IgD-negative memory B cell (primary cell): ENCODE results near the gene SVIL. TPM values are rescaled to one million over a fixed set of nuclear protein-coding genes. Genes with fewer than 3 reads are reported as not detected.
"Not testable (repeated sequence)": the region's sequence is repeated elsewhere in the genome, so short reads cannot be mapped to it uniquely, and the experiment has no call there.

Experiments used
- H3K27ac Mint-ChIP-seq, 3 donors: one replicate each; pipeline ENCODE4 v1.8.0; 2020 to 2022; ENCODE audit warnings: mild to moderate bottlenecking in 3 of 3, mixed read lengths in 3 of 3, moderate library complexity in 1 of 3
- H3K27me3 Mint-ChIP-seq: one replicate; pipeline ENCODE4 v1.8.0; 2021; ENCODE audit warnings: mixed read lengths
- H3K36me3 Mint-ChIP-seq: one replicate; pipeline ENCODE4 v1.8.0; 2020; ENCODE audit warnings: mild to moderate bottlenecking, mixed read lengths
- H3K4me1 Mint-ChIP-seq, 3 donors: one replicate each; pipeline ENCODE4 v1.8.0; 2020 to 2022; ENCODE audit warnings: mixed read lengths in 3 of 3, mild to moderate bottlenecking in 1 of 3
- H3K4me3 Mint-ChIP-seq, 4 donors: one replicate each; pipeline ENCODE4 v1.8.0; 2020 to 2022; ENCODE audit warnings: mild to moderate bottlenecking in 4 of 4, mixed read lengths in 4 of 4, moderate library complexity in 3 of 4
- H3K9me3 Mint-ChIP-seq, 3 donors: one replicate each; pipeline ENCODE4 v1.8.0; 2020 to 2021; ENCODE audit warnings: mixed read lengths in 3 of 3, mild to moderate bottlenecking in 1 of 3
- polyA plus RNA-seq: library from polyadenylated mRNA; unstranded; fragments of 300-500 nt; fragmentation: Illumina TruSeq; gene quantifications from one replicate; pipeline ENCODE4 v1.2.3, GENCODE V29; 2021

SVIL gene
- polyA plus RNA-seq, 1 donor from 2014 or later = 2.6 TPM

DNA sequence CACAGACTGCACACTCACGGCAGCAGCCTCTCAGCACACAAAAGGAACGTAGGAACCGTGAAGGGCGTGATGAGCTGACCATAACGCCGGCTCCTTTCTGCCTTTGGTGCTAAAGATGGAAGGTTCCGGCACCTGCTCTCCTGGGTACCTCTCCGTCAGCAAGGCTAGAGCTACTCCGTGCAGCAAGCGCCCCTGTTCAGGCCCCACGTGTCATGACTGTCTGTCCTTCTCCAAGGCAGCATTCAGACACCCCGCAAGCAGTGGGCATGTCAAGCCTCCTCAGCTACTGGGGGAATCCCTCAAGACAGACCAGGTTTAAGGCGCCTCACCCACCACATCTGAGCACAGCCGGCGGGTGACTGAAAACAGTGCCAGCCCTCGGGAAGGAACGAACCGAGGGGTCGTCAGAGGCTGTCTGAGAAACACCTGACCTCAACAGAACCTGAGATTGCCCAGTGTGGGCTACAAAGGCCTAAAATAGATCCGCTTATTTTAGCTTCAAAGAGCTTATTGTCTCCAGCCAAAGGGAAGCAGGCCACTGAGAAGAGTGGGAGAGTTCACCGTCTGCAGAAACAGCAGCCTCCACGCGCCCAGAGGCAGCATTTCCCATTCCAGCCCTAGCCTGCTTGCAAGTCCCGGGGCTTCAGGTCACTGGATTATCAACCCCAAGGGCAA lies 124.2 kb downstream of the SVIL start:
- H3K4me1 Mint-ChIP-seq, H3K36me3 Mint-ChIP-seq, H3K27ac Mint-ChIP-seq, H3K27me3 Mint-ChIP-seq, H3K9me3 Mint-ChIP-seq, H3K4me3 Mint-ChIP-seq: not testable (repeated sequence)

DNA sequence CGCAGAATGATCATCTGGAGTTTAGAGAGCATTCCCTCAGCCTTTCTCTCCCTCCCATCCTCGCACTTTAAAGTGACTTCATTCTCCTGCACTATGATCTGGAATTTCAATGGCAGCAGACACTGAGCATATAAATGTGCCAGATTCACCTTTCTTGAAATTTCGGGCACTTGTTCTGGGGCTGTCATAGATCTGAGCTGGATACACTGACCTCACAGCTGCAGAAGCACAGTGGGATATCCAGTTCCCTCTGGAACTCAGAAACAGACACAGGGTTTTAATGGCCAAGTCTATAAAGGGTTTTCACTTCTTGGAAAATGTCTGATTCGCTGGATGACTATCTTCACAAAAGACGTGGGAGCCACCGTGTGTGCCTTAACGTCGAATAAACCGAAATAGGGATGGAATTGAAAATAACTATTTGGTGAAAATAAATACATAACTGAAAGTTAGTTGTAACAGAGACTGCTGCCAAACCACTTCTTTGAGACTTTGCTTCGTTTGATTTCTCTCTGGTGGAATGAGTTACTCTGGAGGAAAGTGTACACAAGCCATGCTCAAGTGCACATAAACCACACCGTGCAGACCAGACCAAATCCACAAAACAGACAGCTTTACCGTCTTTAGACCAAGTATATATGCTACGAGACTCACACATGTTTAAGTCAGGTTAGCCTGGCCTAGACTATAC lies 126.1 kb downstream of the SVIL start:
- Mint-ChIP-seq H3K4me3 (no peak overlapping the region), H3K4me1 (no peaks in the 10 kb centered on the region), H3K27ac (peak overlapping the region in 1 of 3 donors; percentile 73), H3K27me3 (peaks cover 7% of the 10 kb centered on the region), H3K36me3 (no peaks in the 10 kb centered on the region), H3K9me3 (no peaks in the 10 kb centered on the region)

- H3K36me3 Mint-ChIP-seq, H3K9me3 Mint-ChIP-seq, H3K4me3 Mint-ChIP-seq, H3K4me1 Mint-ChIP-seq, H3K27ac Mint-ChIP-seq, H3K27me3 Mint-ChIP-seq: not testable (repeated sequence)
Measured at GRCh38 chr10:29507750-29508149, 127.0 kb downstream of the SVIL start.

- H3K27ac Mint-ChIP-seq = peak overlapping the region in 1 of 3 donors; percentile 68
- H3K9me3 Mint-ChIP-seq, H3K4me3 Mint-ChIP-seq, H3K36me3 Mint-ChIP-seq, H3K4me1 Mint-ChIP-seq, H3K27me3 Mint-ChIP-seq: not testable (repeated sequence)
Measured at GRCh38 chr10:29506324-29506921, 128.3 kb downstream of the SVIL start.

DNA sequence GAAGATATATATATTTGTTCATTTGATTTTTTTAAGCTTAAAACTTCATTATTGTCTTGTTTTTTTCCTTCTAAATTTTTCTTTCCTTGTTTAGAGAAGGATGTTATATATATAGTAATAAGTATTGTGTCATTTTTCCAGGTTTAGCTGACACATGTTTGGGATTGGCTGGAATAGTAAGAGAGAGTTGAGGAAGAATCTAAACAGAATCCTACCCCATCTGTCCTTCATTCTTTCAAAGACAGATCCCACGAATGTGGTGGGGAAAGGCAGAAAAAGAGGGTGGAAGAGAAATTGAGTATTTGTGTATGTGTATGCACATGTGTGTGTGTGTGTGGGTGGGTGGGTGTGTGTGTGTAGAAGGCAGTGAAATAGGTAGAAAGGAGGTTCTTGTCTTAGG lies 132.4 kb downstream of the SVIL start:
- no peak overlapping the region for H3K4me3 Mint-ChIP-seq
- no peaks in the 10 kb centered on the region for H3K4me1 Mint-ChIP-seq
- no peak overlapping the region for H3K27ac Mint-ChIP-seq
- no peaks in the 10 kb centered on the region for H3K9me3 Mint-ChIP-seq
- H3K27me3 Mint-ChIP-seq = peaks cover 8% of the 10 kb centered on the region
- H3K36me3 Mint-ChIP-seq = no peaks in the 10 kb centered on the region

GRCh38 chr10:29501692-29502091 lies 133.1 kb downstream of the SVIL start:
- H3K27ac Mint-ChIP-seq = no peak overlapping the region
- no peaks in the 10 kb centered on the region for H3K36me3 Mint-ChIP-seq
- H3K4me1 Mint-ChIP-seq = no peaks in the 10 kb centered on the region
- no peak overlapping the region for H3K4me3 Mint-ChIP-seq
- H3K9me3 Mint-ChIP-seq = no peaks in the 10 kb centered on the region
- H3K27me3 Mint-ChIP-seq = peaks cover 4% of the 10 kb centered on the region

GRCh38 chr10:29499993-29500537 lies 134.7 kb downstream of the SVIL start:
- H3K36me3 Mint-ChIP-seq = no peaks in the 10 kb centered on the region
- peaks cover 3% of the 10 kb centered on the region for H3K27me3 Mint-ChIP-seq
- H3K27ac Mint-ChIP-seq = no peak overlapping the region
- H3K9me3 Mint-ChIP-seq = no peaks in the 10 kb centered on the region
- no peaks in the 10 kb centered on the region for H3K4me1 Mint-ChIP-seq
- H3K4me3 Mint-ChIP-seq = no peak overlapping the region

GRCh38 chr10:29496341-29497162 lies 138.2 kb downstream of the SVIL start:
- Mint-ChIP-seq H3K4me3 (no peak overlapping the region), H3K9me3 (no peaks in the 10 kb centered on the region), H3K4me1 (no peaks in the 10 kb centered on the region), H3K27ac (no peak overlapping the region), H3K27me3 (peaks cover 1% of the 10 kb centered on the region), H3K36me3 (peaks cover under 1% of the 10 kb centered on the region)

- no peak overlapping the region for H3K4me3 Mint-ChIP-seq
- H3K27me3 Mint-ChIP-seq = peaks cover 1% of the 10 kb centered on the region
- H3K9me3 Mint-ChIP-seq = no peaks in the 10 kb centered on the region
- H3K36me3 Mint-ChIP-seq = peaks cover 3% of the 10 kb centered on the region
- H3K4me1 Mint-ChIP-seq = no peaks in the 10 kb centered on the region
- no peak overlapping the region for H3K27ac Mint-ChIP-seq
Measured at GRCh38 chr10:29495366-29495765, 139.4 kb downstream of the SVIL start.

DNA sequence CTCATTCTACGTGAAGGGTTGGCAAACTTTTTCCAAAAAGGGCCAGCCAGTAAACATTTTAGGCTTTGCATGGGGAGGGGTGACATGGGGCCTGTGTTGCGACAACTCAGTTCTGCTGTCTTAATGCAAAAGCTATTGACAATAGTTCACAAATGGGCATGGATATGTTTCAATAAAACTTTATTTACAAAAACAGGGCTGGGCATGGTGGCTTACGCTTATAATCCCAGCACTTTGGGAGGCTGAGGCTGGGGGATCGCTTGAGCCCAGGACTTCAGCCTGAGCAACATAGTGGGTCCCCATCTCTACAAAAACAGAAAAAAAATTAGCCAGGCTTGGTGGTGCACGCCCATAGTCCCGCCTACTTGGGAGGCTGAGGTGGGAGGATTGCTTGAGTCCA lies 141.1 kb downstream of the SVIL start:
- Mint-ChIP-seq H3K4me3 (no peak overlapping the region), H3K27ac (no peak overlapping the region), H3K9me3 (no peaks in the 10 kb centered on the region), H3K27me3 (no peaks in the 10 kb centered on the region), H3K36me3 (peaks cover 3% of the 10 kb centered on the region), H3K4me1 (no peaks in the 10 kb centered on the region)

GRCh38 chr10:29492774-29493173 lies 142.0 kb downstream of the SVIL start:
- Mint-ChIP-seq H3K27me3 (no peaks in the 10 kb centered on the region), H3K9me3 (no peaks in the 10 kb centered on the region), H3K4me1 (peaks cover 0 to under 1% (median 0%) of the 10 kb centered on the region in 3 donors), H3K36me3 (peaks cover 3% of the 10 kb centered on the region), H3K27ac (no peak overlapping the region), H3K4me3 (no peak overlapping the region)

- H3K9me3 Mint-ChIP-seq = no peaks in the 10 kb centered on the region
- H3K4me1 Mint-ChIP-seq = peaks cover 0 to 2% (median 0%) of the 10 kb centered on the region in 3 donors
- H3K27me3 Mint-ChIP-seq = no peaks in the 10 kb centered on the region
- no peak overlapping the region for H3K27ac Mint-ChIP-seq
- H3K36me3 Mint-ChIP-seq = peaks cover 3% of the 10 kb centered on the region
- H3K4me3 Mint-ChIP-seq = no peak overlapping the region
Measured at GRCh38 chr10:29491918-29492317, 142.9 kb downstream of the SVIL start.

- peak overlapping the region in 1 of 3 donors; percentile 53 for H3K27ac Mint-ChIP-seq
- H3K36me3 Mint-ChIP-seq, H3K9me3 Mint-ChIP-seq, H3K27me3 Mint-ChIP-seq, H3K4me1 Mint-ChIP-seq, H3K4me3 Mint-ChIP-seq: not testable (repeated sequence)
Measured at GRCh38 chr10:29490781-29491280, 143.9 kb downstream of the SVIL start.

GRCh38 chr10:29488471-29488870 lies 146.3 kb downstream of the SVIL start:
- H3K4me3 Mint-ChIP-seq, H3K36me3 Mint-ChIP-seq, H3K27ac Mint-ChIP-seq, H3K9me3 Mint-ChIP-seq, H3K4me1 Mint-ChIP-seq, H3K27me3 Mint-ChIP-seq: not testable (repeated sequence)

DNA sequence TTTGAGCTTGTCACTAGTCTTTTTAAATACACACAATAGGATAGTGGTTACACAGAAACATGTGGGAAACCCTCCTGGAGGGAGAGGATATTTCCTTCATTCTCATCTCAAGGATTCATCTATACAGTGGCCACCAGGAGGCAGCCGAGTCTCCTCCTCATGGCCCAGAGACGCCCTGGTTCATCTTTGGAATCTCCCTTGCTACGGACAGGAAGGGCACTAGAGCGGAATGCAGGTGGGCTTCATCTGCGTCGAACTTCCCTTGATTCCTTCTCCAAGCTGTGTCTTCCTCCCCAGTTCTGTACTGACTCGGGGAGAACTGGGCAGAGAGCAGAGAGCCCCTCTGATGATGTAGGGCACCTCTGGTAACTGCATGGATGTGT lies 146.9 kb downstream of the SVIL start:
- H3K36me3 Mint-ChIP-seq = not testable (repeated sequence)

More for the DNA sequence above, 146.9 kb downstream of the SVIL start:
- H3K27me3 Mint-ChIP-seq, H3K27ac Mint-ChIP-seq, H3K4me1 Mint-ChIP-seq, H3K9me3 Mint-ChIP-seq, H3K4me3 Mint-ChIP-seq: not testable (repeated sequence)
